ENCODE measurements around the gene KATNIP.

Gene KATNIP

DNA sequence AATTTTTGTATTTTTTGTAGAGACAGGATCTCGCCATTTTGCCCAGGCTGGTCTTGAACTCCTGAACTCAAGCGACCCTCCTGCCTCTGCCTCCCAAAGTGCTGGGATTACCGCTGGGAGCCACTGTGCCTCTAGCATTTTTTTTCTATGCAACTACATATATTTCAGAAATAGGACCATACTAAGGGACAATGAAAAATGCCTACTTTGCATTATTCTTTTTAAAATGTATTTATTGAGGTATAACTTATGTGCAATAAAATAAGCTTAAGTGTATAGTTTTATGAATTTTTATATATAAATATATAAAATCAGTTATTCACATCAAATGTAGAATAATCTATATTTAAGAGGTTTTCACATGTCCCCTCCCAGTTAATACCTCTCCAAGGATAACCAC, 38.1 kb downstream of the KATNIP start:
- DNase-seq = no peak

DNA sequence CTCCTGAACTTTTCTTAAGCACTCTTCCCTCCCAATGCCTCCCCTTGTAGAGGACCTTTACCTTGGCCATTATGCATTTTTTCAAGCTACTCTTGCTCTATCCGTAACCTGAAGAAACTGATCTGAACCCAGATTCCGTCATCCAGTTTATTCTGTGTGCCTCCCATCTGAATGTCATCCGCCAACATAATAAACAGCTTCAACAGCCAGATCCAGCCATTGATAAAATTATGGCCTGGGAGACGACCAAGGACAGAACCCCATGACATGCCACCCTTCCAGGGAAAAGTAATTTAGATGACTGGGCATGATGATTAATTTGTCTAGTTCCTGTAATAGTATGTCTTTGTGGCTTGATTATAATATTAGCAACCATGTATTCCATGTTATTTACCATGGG, 41.9 kb downstream of the KATNIP start:
- DNase-seq = no peak

DNA sequence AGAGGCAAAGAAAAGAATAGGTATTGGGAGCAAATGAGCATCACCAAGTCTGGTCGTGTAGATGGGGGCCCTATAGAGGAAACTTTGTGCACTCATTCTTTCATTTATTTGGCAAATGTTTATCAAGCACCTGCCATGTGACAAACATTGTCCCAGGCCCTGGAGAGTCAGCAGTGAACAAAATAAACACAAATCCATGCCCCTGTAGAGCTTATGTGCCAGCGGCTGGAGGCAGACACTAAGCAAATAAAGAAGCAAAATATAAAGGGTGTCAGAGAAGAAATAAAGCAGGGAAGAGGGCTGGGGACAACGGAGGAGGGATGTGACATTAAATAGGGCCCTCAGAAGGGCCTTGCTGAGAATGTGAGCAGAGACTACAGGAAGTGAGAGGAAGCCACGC, 45.5 kb downstream of the KATNIP start:
- no peak for DNase-seq

- DNase-seq = no peak
These were observed 46.0 kb downstream of the KATNIP start for GRCh38 chr16:27595993-27596392.

- DNase-seq = no peak
These were observed 46.5 kb downstream of the KATNIP start for GRCh38 chr16:27596411-27596810.

GRCh38 chr16:27597361-27597760, 47.4 kb downstream of the KATNIP start:
- no peak for DNase-seq

DNA sequence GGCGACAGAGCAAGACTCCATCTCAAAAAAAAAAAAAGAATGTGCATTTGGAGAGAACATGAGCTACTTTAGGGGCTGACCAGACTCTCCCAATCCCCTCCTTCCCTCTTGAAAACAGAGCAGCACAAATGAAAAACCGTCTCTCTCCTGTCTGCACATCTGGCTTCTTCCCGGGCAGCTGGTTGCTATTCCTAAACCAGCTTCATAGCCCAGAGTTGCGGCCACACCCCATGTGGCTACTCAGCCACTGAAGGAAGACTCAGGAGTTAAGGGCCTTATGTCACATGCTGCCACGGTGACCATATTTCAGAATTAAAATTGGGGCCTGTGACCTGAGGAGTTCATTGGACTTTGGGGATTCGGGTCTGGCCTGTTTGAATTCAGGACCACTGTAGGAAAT, 48.3 kb downstream of the KATNIP start:
- no peak for DNase-seq

DNA sequence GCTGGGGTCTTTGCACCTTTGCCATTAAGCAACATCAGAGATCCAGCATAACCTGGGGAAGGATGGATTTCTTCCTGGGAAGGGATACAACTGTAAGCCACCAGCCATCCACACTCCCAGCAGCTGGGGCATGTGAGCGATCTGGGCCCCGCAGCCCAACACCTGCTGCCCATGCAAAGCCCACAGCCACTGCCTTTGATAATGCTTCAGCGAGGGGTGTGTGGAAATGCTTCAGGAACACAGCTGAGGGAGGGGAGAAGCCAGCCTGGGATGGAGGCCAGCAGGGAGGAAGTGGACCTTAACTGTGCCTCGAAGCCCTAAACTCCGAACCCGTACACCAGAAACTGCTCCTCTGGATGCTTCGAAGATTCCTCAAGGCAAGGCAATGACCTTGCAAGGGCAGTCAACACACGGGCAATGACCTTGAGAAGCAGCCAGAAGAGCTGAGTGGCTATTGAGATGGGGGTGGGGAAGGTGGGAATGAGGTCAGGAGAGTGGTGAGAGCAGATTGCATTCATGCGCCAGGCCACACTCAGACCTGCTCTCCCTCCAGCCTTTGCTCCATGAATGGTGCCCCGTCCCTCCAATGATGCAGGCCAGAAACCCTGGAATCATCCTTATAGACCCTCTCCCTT, 49.1 kb downstream of the KATNIP start:
- DNase-seq = no peak

GRCh38 chr16:27599606-27600005, 49.7 kb downstream of the KATNIP start:
- DNase-seq = no peak

All from NCI-H748 treated with DMSO at 0.1 percent for 48 hours (cell line).